NB4 (cell line): ENCODE results near the gene PIBF1.

ENCODE experiments used
- MYC ChIP-seq: IDR thresholded peaks from 2 replicates; pipeline ENCODE4 v1.6.1; 2011; ENCODE audit warnings: low read depth, low read length
- POLR2A ChIP-seq: IDR thresholded peaks from 2 replicates; pipeline ENCODE4 v1.6.1; 2011; ENCODE audit warnings: mild to moderate bottlenecking; ENCODE audit not compliant: insufficient read length; ENCODE audit errors: extremely low read depth
- TF ChIP-seq, protein P1 (sequence below): IDR thresholded peaks from one replicate; pipeline ENCODE4 v1.5.1; 2012; ENCODE audit warnings: low read depth, low read length
- TF ChIP-seq, protein P2 (sequence below): IDR thresholded peaks from 2 replicates; pipeline ENCODE4 v1.6.1; 2011; ENCODE audit warnings: low read depth, low read length

DNA sequence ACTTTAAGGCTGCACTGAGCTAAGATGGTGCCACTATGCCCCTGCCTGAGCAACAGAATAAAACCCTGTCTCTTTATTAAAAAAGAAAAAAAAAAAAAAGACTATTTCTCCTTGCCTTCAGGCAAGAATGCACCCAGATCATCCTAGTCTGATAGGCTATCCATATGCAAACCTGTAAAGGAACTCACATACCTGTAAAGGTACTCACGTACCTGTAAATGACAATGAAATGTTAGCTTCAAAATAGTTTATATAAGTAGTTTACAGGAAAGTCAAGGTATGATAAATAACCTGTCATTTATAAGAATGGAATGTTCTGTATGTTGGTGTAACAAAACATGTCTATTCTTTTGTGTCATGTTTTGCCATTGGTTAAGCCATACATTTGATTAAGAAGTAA is 86.3 kb downstream of the PIBF1 start:
- TF ChIP-seq, protein P1, sequence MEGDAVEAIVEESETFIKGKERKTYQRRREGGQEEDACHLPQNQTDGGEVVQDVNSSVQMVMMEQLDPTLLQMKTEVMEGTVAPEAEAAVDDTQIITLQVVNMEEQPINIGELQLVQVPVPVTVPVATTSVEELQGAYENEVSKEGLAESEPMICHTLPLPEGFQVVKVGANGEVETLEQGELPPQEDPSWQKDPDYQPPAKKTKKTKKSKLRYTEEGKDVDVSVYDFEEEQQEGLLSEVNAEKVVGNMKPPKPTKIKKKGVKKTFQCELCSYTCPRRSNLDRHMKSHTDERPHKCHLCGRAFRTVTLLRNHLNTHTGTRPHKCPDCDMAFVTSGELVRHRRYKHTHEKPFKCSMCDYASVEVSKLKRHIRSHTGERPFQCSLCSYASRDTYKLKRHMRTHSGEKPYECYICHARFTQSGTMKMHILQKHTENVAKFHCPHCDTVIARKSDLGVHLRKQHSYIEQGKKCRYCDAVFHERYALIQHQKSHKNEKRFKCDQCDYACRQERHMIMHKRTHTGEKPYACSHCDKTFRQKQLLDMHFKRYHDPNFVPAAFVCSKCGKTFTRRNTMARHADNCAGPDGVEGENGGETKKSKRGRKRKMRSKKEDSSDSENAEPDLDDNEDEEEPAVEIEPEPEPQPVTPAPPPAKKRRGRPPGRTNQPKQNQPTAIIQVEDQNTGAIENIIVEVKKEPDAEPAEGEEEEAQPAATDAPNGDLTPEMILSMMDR = no peak
- TF ChIP-seq POLR2A (no peak), MYC (no peak)
- TF ChIP-seq, protein P2, sequence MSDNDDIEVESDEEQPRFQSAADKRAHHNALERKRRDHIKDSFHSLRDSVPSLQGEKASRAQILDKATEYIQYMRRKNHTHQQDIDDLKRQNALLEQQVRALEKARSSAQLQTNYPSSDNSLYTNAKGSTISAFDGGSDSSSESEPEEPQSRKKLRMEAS = no peak
